ENCODE measurements around the gene CPLX1.

CPLX1 gene

DNA sequence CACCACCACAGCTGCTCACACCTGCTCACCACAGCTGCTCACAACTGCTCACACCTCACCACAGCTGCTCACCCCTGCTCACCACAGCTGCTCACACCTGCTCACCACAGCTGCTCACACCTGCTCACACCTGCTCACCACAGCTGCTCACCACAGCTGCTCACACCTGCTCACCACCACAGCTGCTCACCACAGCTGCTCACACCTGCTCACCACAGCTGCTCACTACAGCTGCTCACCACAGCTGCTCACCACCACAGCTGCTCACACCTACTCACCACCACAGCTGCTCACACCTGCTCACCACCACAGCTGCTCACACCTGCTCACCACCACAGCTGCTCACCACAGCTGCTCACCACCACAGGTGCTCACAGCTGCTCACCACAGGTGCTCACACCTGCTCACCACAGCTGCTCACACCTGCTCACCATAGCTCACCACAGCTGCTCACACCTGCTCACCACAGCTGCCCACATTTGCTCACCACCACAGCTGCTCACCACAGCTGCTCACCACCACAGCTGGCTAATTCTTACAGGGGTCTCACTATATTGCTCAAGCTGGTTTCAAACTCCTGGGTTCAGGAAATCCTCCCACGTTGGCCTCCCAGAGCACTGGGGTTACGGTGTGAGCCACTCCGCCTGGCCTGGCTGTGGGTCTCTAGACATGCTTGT is 30.4 kb upstream of the CPLX1 start:
- DNase-seq, result no peak

DNA sequence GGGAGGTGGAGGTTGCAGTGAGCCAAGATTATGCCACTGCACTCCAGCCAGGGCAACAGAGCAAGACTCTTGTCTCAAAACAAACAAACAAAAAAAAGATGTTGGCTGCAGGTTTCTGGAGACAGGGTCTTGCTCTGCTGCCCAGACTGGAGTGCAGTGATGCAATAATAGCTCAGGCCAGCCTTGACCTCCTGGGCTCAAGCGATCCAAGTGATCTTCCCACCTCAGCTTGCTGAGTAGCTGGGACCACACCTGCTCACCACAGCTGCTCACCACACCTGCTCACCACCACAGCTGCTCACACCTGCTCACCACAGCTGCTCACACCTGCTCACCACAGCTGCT is 29.9 kb upstream of the CPLX1 start:
- no peak for DNase-seq

- DNase-seq, result no peak
Measured at GRCh38 chr4:854356-854755, 28.4 kb upstream of the CPLX1 start.

DNA sequence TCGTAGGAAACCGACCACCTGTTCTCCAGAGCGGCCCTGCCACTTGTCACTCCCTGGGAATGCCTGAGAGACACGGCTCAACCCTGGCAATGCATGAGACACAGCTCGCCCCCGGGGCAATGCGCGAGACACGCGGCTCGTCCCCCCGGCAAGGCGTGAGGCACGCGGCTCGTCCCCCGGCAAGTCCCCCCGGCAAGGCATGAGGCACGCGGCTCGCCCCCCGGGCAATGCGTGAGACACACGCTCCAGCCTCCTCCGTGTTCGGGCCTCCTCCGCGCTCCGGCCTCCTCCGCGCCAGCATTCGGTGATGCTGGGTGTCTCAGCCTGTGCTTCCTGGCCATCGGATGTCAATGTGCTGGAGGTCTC is 27.5 kb upstream of the CPLX1 start:
- DNase-seq, result no peak

GRCh38 chr4:851701-852430 is 25.9 kb upstream of the CPLX1 start:
- no peak for DNase-seq

DNA sequence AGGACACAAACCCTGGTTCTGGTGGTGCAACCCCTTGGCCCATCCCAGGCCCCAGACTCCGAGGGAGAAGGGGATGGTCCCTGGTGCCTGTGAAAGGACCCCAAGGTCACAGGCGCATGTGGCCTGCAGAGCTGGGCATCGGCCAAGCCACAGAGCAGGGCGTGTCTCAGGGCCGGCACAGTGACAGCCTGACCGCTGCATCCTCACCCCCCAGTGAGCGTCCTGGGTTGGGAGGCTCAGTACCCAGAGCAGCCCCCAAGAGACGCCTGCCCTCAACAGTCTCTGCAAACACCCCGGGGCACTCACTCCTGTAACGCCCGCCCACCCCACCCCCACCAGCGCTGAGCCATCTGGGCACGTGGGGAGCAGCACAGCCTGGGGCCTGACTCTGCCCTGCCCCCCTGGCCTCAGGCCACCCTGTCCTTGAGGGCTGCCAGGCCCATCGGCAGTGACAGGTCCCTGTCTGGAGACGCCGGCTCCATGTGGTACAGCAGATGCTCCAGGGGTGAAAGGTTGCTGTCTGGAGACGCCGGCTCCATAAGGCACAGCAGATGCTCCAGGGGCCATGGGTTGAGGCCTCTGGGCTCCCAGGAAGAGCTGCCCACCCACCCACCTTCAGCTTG is 24.5 kb upstream of the CPLX1 start:
- DNase-seq, result no peak

- no peak for DNase-seq
Measured at GRCh38 chr4:849478-850175, 23.7 kb upstream of the CPLX1 start.

DNA sequence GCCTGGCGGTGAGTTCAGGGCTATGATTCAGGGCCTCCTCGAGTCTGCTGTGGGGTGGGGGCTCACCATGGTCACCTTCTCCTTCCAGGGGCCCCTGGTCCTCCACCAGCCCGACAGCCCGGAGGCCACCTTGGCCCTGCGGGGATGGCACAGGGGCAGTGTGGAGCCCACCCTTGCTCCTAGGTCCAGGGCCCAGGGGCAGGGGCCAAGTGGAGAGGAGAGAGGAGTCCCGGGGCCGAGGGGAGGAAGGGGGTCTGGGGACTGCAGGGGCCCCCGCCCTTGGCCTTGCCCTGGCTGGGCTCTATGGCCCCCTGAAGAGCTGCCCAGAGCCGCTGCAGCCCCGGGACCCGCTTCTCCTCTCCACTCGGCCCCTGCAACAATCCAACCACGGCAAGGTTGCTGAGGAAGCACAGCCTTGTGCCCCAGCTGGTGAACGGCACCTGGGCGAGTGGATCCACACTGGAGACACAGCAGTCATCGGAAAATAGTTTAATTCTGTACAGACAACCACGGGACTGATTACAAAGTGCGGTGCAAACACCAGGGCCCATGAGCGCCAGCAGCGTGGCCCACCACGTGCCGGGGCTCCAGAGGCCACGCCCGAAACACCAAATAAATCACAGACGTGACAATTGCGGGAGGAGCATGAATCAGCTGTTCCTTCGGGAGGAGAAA is 23.0 kb upstream of the CPLX1 start:
- DNase-seq, result no peak

DNA sequence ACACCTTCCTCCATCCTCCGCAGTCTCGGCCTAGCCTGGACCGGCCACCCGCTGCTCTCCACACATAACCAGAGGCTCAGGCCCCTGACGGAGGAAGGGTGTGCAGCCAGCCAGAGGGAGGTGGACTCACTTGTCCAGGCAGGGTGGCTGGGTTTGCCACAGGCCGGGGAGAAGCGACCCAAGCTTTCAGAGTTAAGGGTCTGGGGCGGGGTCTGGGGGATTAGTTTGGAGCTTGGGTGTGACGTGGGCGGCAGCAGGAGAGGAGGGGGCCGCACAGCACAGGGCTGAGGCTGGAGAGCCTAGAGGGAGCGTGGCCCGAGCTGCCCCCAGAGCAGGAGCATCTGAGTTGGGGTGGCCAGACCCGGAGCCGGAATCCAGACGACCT is 22.4 kb upstream of the CPLX1 start:
- no peak for DNase-seq

- peak in 1 of 51 donors; percentile 81 for DNase-seq
Measured at GRCh38 chr4:845836-846251, 19.9 kb upstream of the CPLX1 start.

GRCh38 chr4:845233-845835 is 19.4 kb upstream of the CPLX1 start:
- no peak for DNase-seq

- no peak for DNase-seq
Measured at GRCh38 chr4:844752-845232, 18.9 kb upstream of the CPLX1 start.

DNA sequence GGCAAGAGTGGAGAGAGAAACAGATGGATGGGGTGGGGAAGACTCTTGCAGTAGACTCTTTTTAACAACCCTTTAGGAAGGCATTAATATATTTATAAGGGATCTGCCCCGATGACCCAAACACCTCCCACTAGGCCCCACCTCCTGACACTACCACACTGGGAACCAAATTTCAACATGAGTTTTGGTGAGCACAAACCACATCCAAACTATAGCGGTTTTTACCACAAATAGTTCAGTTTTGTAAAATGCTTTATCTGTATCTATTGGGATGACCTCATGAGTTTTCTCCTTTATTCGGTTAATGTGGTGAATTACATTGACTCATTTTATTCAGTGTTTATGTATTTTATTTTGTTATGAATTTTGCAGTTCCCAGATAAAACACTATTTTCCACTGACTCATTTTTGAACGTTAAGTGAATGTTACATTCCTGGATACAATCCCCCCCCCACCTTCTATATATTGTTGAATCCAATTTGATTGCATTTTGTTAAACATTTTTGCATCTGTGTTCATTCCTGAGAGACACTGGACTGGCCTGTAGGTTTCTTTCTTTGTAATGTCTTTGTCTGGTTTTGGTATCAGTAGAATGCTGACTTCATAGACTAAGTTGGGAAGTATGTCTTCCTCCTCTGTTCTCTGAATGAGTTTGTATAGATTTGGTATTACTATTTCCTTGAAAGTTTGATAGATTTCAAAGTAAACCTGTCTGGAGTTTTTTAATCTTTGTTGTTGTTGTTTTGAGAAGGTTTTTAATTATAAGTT is 13.9 kb upstream of the CPLX1 start:
- DNase-seq, result no peak

DNA sequence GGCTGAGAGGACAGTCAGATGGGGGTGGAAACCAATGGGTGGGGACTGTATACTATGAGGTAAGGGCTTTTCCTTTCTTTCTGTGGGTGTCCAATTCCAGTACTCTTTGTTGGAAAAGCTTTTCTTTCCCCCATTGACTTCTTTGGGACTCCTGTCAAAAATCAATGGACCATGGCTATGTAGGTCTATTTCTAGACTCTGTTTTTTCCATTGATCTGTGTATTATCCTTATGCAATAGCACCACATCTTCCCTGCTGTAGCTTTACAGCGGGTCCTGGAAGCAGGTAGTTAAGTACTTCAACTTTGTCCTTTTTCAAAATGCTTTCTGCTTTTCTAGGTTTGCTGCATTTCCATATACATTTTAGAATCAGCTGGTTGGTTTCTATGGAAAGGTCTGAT is 11.8 kb upstream of the CPLX1 start:
- no peak for DNase-seq

DNA sequence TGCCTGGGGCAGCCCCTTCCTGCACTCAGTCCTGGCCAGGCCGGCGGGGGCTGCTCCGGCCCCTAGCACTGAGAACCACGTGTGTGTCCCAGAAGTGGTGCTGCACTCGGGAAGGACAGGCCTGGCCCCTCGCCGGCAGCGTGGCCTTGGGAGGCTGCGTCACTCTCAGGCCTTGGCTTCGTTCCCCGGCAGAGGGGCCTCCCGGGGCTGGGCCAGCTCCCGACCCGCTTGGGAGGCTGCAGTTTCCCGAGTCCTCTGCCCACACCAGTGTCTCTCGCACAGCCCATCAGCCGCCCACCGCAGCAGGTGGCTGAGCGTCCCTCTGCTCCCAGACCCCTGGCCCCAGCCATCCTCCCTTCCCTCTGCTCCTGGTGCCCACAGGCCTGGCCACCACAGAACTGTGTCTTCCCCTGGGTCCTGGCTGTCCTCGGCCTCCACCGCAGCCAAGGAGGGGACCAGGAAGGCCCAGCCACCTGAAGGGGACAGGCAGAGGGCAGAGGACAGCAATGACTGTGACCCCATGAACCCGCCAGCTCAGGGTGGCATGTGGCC is 10.9 kb upstream of the CPLX1 start:
- DNase-seq, result peak in 3 of 51 donors; percentile 10 to 29 (median 16)

DNA sequence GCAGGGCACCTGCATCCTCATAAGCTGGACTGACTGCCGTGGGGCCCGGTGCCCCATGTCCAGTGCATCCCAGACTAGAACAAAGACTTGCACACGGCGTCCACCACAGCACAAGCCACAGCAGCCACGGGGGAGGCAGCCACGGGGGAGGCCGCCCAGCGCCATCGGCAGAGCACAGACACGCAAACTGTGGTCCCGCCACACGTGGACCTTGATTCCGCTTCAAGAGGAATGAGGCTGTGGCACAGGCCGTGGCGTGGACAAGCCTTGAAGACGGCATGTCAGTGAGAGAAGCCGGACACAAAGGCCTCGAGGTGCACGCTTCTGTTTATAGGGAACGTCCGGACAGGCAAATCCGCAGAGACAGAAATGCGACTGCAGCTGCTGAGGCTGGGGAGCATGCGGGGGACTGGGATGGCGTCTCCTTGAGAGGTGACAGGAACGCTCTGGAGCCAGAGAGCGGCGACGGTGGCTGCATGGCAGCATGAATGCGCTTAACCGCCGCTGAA is 10.1 kb upstream of the CPLX1 start:
- no peak for DNase-seq

DNA sequence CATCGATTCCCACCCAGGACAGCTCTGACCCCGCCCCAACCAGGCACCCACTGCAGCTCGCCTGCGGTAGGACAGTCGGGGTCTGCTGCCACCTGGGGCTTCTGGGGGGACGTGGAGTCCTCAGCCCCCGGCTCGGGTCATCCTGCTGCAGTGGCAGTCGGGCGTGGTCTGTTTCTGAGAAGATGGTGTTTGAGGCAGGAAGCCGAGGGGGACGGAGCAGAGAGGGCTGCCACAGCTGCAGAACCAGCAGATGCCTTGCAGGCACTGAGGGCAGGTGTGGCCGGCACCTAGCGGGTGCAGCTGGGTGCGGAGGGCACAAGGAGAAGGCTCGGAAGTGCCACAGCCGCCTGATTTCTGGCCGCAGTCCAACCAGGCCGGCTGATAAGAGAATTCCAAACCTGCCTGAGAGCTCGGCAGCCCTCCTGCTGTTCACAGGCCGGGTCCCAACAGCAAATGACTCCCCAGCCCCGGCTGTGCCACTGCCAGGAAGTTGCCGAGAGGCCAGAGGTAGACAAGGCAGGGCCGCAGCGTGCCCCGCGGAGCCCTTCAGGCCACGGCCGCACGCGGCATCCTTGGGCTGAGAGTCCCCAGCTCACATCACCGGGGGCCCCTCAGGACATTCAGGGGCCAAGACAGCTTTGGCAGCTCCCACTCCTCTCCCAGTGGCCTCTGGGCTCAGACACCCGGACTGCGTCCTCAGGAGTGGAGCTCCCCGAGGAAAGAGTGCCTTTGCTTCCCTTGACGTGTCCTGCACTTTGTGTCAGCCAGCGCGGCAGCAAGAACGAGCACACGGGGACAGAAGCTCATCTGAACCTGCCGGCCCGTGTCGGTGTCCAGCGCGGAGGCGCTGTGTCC is 9.4 kb upstream of the CPLX1 start:
- no peak for DNase-seq

DNA sequence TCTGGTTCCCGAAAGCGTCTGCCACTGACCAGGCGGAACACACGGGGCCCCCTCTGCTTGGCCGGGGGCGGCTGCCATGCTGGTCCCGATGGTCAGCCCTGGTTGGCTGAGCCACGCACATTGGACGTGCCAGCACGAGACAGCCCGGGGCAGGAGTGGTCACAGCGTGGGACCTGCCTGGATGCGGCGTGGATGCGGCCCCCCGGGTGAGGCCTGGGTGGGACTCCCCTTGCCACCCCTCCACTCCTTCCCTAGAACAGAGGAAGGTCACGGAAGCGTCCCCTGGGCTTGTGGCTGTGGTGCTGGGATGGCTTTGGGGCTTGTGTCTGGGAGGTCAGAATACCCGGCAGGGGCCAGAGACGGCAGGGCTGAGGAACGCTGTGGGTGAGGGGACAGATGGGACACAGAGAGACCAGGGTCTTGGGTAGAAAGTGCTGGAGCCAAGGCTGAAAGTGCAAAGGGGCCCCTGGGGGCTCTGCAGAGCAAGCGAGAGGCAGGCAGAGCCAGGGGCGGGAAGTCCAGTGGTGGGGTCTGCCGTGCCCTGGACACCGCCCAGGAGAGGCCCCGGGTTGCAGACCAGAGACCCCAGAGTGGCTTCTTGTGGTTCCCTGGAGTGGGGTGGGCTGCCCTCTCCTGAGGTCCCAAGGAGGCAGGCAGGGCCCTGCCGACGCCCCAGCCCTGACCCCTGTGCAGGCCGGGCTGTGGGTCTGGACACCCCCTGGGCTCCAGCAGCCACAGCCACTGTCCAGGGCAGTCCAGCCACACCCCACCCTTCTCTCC is 8.6 kb upstream of the CPLX1 start:
- no peak for DNase-seq
